ENCODE results near the gene MPPED2.

GRCh38 chr11:30423886-30424285 is 162.3 kb downstream of the MPPED2 start:
- TF ChIP-seq, protein P1, sequence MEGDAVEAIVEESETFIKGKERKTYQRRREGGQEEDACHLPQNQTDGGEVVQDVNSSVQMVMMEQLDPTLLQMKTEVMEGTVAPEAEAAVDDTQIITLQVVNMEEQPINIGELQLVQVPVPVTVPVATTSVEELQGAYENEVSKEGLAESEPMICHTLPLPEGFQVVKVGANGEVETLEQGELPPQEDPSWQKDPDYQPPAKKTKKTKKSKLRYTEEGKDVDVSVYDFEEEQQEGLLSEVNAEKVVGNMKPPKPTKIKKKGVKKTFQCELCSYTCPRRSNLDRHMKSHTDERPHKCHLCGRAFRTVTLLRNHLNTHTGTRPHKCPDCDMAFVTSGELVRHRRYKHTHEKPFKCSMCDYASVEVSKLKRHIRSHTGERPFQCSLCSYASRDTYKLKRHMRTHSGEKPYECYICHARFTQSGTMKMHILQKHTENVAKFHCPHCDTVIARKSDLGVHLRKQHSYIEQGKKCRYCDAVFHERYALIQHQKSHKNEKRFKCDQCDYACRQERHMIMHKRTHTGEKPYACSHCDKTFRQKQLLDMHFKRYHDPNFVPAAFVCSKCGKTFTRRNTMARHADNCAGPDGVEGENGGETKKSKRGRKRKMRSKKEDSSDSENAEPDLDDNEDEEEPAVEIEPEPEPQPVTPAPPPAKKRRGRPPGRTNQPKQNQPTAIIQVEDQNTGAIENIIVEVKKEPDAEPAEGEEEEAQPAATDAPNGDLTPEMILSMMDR (IDR thresholded peaks at IDR 0.05), result no peak
- no peak for TF ChIP-seq POLR2A (IDR thresholded peaks at IDR 0.05)
